Measurements from ENCODE around the gene ZDHHC3. TPM values are rescaled to one million over a fixed set of nuclear protein-coding genes. Genes with fewer than 3 reads are reported as not detected.

Gene ZDHHC3
- total and polyA plus RNA-seq, 3 donors from 2014 or later: 122 to 248 (median 164) TPM

DNA sequence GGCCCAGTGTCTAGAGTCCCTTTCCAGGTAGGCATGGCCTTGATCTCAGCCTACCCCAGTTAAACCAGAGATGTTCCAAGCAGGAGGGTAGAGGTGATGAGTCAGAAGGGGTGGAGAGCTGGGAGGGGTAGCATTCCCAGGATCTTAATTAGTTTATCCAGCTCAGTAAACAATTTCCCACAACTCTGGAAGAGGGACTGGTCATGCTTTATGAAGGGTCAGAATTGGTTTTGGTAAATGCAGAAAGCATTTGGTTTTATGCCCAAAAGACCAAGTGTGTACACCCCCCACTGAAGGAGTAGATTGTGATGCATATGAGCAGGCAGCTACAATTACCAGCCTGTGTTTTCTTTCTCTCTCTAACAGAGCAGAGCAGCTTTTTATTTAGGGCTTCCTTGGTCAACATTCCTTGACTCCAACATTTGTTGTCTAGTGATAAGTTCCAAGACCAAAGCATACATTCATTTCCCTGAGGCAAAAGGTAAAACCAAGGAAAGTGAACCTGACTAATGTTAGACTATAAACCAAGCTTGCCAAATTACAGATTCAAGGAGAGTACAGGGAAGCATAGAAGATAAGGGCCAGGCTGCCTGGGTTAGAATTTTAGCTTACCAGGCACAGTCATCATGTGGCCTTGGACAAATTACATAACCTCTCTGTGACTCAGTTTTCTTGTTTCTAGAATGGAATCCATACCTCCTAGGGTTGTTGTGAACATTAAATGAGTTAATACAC is 17.7 kb upstream of the ZDHHC3 start:
- no peaks in the 10 kb centered on the region for H3K27me3 ChIP-seq
- no peak for DNase-seq
- no peak overlapping the region for H3K4me3 ChIP-seq
- intact Hi-C loops (cut with DNase I; ENCODE audit: low total_unique reads): no loop called here
- no peaks in the 10 kb centered on the region for H3K36me3 ChIP-seq (ENCODE audit: low read depth, missing control alignments)
- H3K4me1 ChIP-seq: peaks cover 21% of the 10 kb centered on the region
- TF ChIP-seq CTCF (IDR thresholded peaks at IDR 0.05) (no peak), POLR2A (IDR thresholded peaks at IDR 0.05) (no peak)
- no peaks in the 10 kb centered on the region for H3K9me3 ChIP-seq
- H3K27ac ChIP-seq: peak overlapping the region in 1 of 2 donors; percentile 53

DNA sequence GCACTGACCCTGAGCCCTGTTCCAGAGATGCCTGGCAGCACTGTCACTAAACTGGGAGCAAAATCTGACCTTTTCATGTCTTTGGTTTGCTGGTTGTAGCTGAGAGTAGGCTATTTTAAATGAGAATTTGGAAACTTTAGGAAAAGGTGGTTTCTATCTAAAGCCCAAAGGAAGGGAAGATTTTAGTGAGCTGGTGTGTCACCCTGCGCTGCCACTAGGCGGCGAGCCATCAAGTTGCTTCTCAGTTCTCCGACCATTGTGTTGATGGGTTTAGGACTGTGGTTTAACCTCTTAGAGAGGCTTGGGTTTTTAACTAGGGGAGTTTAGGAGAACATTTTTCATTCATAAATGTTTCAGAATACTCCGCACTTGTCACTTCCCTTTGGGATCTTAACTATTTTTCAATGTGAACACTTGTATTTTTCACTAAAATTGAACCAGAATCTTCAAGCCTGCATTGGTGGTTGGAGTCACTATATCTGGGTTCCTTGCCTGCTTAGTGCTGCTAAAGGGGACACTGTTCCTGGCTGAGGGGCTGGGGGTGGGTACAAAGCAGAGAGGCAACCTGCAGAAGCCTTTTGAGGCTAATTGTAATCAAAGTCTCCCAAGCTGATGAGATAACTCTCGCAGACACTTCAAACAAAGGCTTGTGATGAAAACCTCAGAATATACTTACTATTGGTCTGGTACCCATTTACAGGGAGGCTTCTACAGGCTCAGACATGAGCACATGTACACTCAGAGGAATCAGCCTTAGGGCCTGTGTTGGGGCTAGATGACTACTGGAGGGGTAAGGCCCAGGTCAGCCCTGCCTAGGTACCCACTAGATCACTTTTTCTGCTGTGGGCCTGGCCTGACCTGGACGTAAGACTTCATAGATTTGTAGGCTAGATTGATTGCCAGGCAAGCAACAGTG is 16.8 kb upstream of the ZDHHC3 start:
- peaks cover 28% of the 10 kb centered on the region for H3K4me1 ChIP-seq
- WGBS, 2 donors: 68 to 74% methylated on average over 6 to 7 of the region's 7 CpGs
- DNase-seq: no peak
- TF ChIP-seq POLR2A (IDR thresholded peaks at IDR 0.05) (no peak), CTCF (IDR thresholded peaks at IDR 0.05) (peak in 2 of 3 experiments; percentile 42 to 68)
- no peak overlapping the region for H3K4me3 ChIP-seq
- no peaks in the 10 kb centered on the region for H3K36me3 ChIP-seq (ENCODE audit: low read depth, missing control alignments)
- no peaks in the 10 kb centered on the region for H3K9me3 ChIP-seq
- H3K27me3 ChIP-seq: no peaks in the 10 kb centered on the region
- H3K27ac ChIP-seq: peak overlapping the region in 1 of 2 donors; percentile 53
- intact Hi-C loops (cut with DNase I; ENCODE audit: low total_unique reads): no loop called here

DNA sequence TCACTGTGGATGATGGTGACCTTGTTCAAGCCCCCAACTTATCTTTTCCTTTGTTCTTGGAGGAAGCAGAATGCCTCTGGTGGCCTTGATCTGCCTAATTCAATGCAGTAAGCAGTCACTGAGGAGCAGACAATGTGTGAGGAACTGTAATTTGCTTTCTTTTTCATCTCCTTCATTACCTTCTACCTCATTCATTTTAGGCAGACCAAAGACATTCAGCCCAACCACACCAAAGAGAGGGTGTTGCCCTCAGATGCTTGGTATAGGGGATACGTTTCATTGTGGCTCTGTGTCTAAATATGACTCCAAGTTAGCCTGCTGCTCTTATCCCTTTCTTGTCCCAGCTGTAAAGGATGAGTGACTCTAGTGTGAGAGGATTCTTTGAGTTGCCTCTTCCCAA is 15.4 kb upstream of the ZDHHC3 start:
- 77 to 81% methylated on average over 1 of the region's 1 CpG for WGBS, 2 donors

DNA sequence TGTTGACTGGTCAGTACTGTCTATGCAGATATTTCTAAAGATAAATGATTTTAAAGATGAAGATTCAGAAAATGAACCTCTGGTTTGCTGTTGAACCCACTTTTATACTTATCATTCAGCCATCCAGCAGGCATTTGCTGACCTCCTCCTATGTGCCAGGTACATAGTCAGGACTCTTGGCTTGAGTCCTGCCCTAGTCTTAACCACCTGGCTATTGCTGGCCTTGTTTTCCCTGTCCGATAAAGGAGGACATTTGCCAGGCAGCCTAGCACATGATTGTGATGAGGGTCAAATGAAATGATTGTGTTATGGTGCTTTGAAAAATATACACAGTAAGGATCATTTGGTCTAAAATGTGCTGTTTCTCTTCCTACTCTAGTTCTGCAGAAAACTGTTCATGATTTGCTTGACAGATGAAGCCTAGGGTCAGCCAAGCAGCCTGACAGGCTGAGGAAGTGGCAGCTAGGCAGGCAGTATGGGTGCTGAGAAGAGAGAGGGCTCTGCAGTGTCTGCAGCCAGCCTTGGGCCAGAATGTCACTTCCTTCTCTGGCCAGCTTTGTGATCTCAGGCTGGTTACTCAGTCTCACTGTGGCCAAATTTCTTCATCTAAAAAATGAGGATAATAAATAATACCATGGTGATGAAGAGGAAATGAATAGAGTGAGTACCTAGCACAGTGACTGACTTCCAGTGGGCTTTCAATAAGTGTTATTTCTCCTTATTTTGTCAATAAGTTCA is 13.8 kb upstream of the ZDHHC3 start:
- intact Hi-C loops (cut with DNase I; ENCODE audit: low total_unique reads): no loop called here
- H3K27ac ChIP-seq: no peak overlapping the region
- no peaks in the 10 kb centered on the region for H3K27me3 ChIP-seq
- no peak for DNase-seq
- H3K4me3 ChIP-seq: no peak overlapping the region
- WGBS, 2 donors: 69 to 81% methylated on average over 1 of the region's 1 CpG
- TF ChIP-seq POLR2A (IDR thresholded peaks at IDR 0.05) (no peak), CTCF (IDR thresholded peaks at IDR 0.05) (no peak)
- H3K36me3 ChIP-seq (ENCODE audit: low read depth, missing control alignments): no peaks in the 10 kb centered on the region
- peaks cover 10% of the 10 kb centered on the region for H3K4me1 ChIP-seq
- no peaks in the 10 kb centered on the region for H3K9me3 ChIP-seq

More for the DNA sequence above, 15.4 kb upstream of the ZDHHC3 start:
- H3K36me3 ChIP-seq (ENCODE audit: low read depth, missing control alignments): no peaks in the 10 kb centered on the region
- no peak for DNase-seq
- no peak overlapping the region for H3K4me3 ChIP-seq
- peaks cover 25% of the 10 kb centered on the region for H3K4me1 ChIP-seq
- H3K9me3 ChIP-seq: no peaks in the 10 kb centered on the region
- intact Hi-C loops (cut with DNase I; ENCODE audit: low total_unique reads): no loop called here
- no peak for TF ChIP-seq POLR2A (IDR thresholded peaks at IDR 0.05)
- no peak for TF ChIP-seq CTCF (IDR thresholded peaks at IDR 0.05)
- H3K27ac ChIP-seq: no peak overlapping the region
- H3K27me3 ChIP-seq: no peaks in the 10 kb centered on the region
